K562 (cell line): ENCODE results near the gene MLX. TPM values are rescaled to one million over a fixed set of nuclear protein-coding genes. Genes with fewer than 3 reads are reported as not detected.

Source experiments
- ASH1L ChIP-seq: fragments of 450-650 bp; IDR thresholded peaks from 2 replicates; pipeline ENCODE4 v1.6.1; 2018; ENCODE audit warnings: borderline replicate concordance, mild to moderate bottlenecking, low read depth; ENCODE audit not compliant: partially characterized antibody
- BCOR ChIP-seq: fragments of 450-650 bp; IDR thresholded peaks from 2 replicates; pipeline ENCODE4 v1.6.1; 2016
- CHD4 ChIP-seq: fragments of 200-600 bp; sonication (generic); IDR thresholded peaks from 3 replicates; pipeline ENCODE4 v1.6.1; 2012; ENCODE audit warnings: low read depth, mild to moderate bottlenecking, mixed read lengths, low read length, inconsistent platforms; ENCODE audit not compliant: insufficient read depth, insufficient replicate concordance, poor library complexity, severe bottlenecking
- ELF4 ChIP-seq: fragments of 450-650 bp; formaldehyde crosslinking; IDR thresholded peaks from 2 replicates; pipeline ENCODE4 v1.4.0; 2022; ENCODE audit warnings: missing genetic modification characterization
- GTF2E2 ChIP-seq: fragments of 200-800 bp; sonication (Bioruptor generic); IDR thresholded peaks from 2 replicates; pipeline ENCODE4 v1.6.1; 2016; ENCODE audit warnings: missing genetic modification characterization, missing compliant biosample characterization
- KLF13 ChIP-seq: fragments of 450-650 bp; IDR thresholded peaks from 2 replicates; pipeline ENCODE4 v1.6.1; 2016; ENCODE audit warnings: missing genetic modification characterization, low read depth, mild to moderate bottlenecking, missing compliant biosample characterization, moderate library complexity, borderline replicate concordance
- NONO ChIP-seq, 2 experiments: fragments of 200-400 bp in 1 of 2; fragments of 450-650 bp in 1 of 2; formaldehyde crosslinking in 1 of 2; IDR thresholded peaks; 2 replicates each; pipeline ENCODE4 v1.6.1; 2017; ENCODE audit warnings: low read depth in 2 of 2, mild to moderate bottlenecking in 2 of 2, moderate library complexity in 2 of 2, low read length in 1 of 2
- NR2F6 ChIP-seq: fragments of 450-650 bp; formaldehyde crosslinking; IDR thresholded peaks from 2 replicates; pipeline ENCODE4 v1.4.0; 2020; ENCODE audit warnings: mild to moderate bottlenecking
- POLR2AphosphoS2 ChIP-seq: IDR thresholded peaks from 2 replicates; pipeline ENCODE4 v1.6.1; 2012; ENCODE audit warnings: low read length, improper control_type of control experiment
- POLR3G ChIP-seq: IDR thresholded peaks from 2 replicates; pipeline ENCODE4 v1.6.1; 2011; ENCODE audit not compliant: insufficient read length, insufficient replicate concordance; ENCODE audit errors: extremely low read depth
- SMARCB1 ChIP-seq: IDR thresholded peaks from 2 replicates; pipeline ENCODE4 v1.6.1; 2011; ENCODE audit warnings: improper control_type of control experiment, low read depth; ENCODE audit not compliant: insufficient read length
- SMC3 ChIP-seq: conservative IDR thresholded peaks from 2 replicates; pipeline ENCODE4 v1.6.1; 2011; ENCODE audit warnings: low read depth, low read length, improper control_type of control experiment; ENCODE audit not compliant: insufficient read depth
- SNRNP70 ChIP-seq: fragments of 200-400 bp; formaldehyde crosslinking; optimal IDR thresholded peaks from 2 replicates; pipeline ENCODE3; 2017; ENCODE audit warnings: low read depth, low read length
- TBL1XR1 ChIP-seq, 2 experiments: IDR thresholded peaks; 2 replicates each; pipeline ENCODE4 v1.6.1; 2012; ENCODE audit warnings: improper control_type of control experiment in 2 of 2, low read length in 2 of 2, mild to moderate bottlenecking in 1 of 2
- ZNF12 ChIP-seq: sonication (generic); formaldehyde crosslinking; IDR thresholded peaks from 2 replicates; pipeline ENCODE4 v1.4.0; 2020; ENCODE audit warnings: mild to moderate bottlenecking, missing genetic modification reagents
- ZNF133 ChIP-seq: fragments of 250-450 bp; sonication (Bioruptor Pico); IDR thresholded peaks from 2 replicates; pipeline ENCODE4 v1.4.0; 2020; ENCODE audit warnings: mild to moderate bottlenecking
- ZNF143 ChIP-seq: sonication (generic); formaldehyde crosslinking; IDR thresholded peaks from 2 replicates; pipeline ENCODE4 v1.9.0; 2022; ENCODE audit warnings: mild to moderate bottlenecking, missing genetic modification reagents
- ZNF764 ChIP-seq: fragments of 250-450 bp; sonication (Bioruptor Pico); IDR thresholded peaks from 2 replicates; pipeline ENCODE4 v1.4.0; 2020; ENCODE audit warnings: low read depth, mild to moderate bottlenecking, moderate library complexity
- ZNF780A ChIP-seq: fragments of 250-450 bp; sonication (Bioruptor Pico); IDR thresholded peaks from 2 replicates; pipeline ENCODE4 v1.5.0; 2021; ENCODE audit warnings: mild to moderate bottlenecking
- ZZZ3 ChIP-seq: fragments of 450-650 bp; IDR thresholded peaks from 2 replicates; pipeline ENCODE4 v1.6.1; 2016; ENCODE audit warnings: antibody characterized with exemption, mild to moderate bottlenecking, moderate library complexity
- polyA plus RNA-seq, 8 experiments: library from polyadenylated mRNA; depleted of rRNA in 4 of 8; stranded (reverse) in 5 of 8; unstranded in 3 of 8; fragments of >200 nt; fragmentation: Nextera tagmentation in 2 of 8; fragmentation: Illumina TruSeq in 1 of 8; extraction: Ambion mirVana in 2 of 8; extraction: Trizol in 1 of 8; gene quantifications; 2 replicates each; pipeline versions ENCODE4 v1.2.1 to v1.2.3, GENCODE V29; 2011 to 2014; ENCODE audit warnings: inconsistent platforms in 1 of 8, missing spikeins in 1 of 8
- total RNA-seq, 7 experiments: library from RNA; depleted of rRNA in 6 of 7; stranded (reverse); fragments of >200 nt in 6 of 7; fragmentation: Illumina TruSeq in 2 of 7; extraction: Trizol in 2 of 7; gene quantifications; 2 replicates each; pipeline versions ENCODE4 v1.2.1 to v1.2.3, GENCODE V29; 2011 to 2021; ENCODE audit warnings: low replicate concordance in 1 of 7
- TF ChIP-seq, protein P1 (sequence below): fragments of 250-450 bp; sonication (Bioruptor Pico); IDR thresholded peaks from 2 replicates; pipeline ENCODE4 v1.5.0; 2020; ENCODE audit warnings: mild to moderate bottlenecking, borderline replicate concordance
- TF ChIP-seq, protein P2 (sequence below): sonication (generic); formaldehyde crosslinking; IDR thresholded peaks from 2 replicates; pipeline ENCODE4 v1.8.0; 2022; ENCODE audit warnings: mild to moderate bottlenecking, missing genetic modification reagents
- TF ChIP-seq, protein P3 (sequence below): sonication (generic); formaldehyde crosslinking; IDR thresholded peaks from 2 replicates; pipeline ENCODE4 v1.8.0; 2022; ENCODE audit warnings: missing genetic modification reagents, mild to moderate bottlenecking, borderline replicate concordance
- TF ChIP-seq, protein P4 (sequence below): sonication (generic); formaldehyde crosslinking; IDR thresholded peaks from 2 replicates; pipeline ENCODE4 v1.8.1; 2022; ENCODE audit warnings: missing genetic modification reagents

MLX gene
- total and polyA plus RNA-seq, 9 of the 15 experiments (the other 6 are each of a cell fraction or from before 2014, with no cell fraction given): 42.9 to 100 (median 58.9) TPM

DNA sequence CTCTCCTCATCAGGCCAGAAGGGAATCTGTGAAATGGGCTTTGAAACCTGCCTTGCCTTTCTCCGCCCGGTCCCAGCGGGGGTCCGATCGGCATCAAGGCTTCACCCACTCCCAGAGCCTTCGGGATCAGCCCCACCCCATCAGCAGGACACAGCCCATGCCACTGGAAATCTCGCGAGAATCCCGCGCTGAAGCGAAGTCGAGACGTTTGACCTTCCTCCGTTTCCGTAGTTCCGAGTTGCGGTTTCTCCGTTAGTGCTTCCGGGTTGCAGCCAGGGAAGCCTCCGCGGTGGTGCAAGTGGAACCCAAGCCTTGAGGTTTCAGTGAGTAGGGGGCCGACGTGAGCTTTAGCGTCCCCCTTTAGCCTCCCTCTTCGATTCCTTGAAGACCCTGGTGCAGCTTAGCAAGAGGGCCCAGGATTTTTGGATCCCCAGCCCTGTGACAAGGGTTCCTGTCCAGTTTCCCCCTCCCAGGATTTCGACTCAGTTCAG lies 5.0 kb upstream of the MLX start, which contains the start of gene COASY (continued):
- TF ChIP-seq, protein P1, sequence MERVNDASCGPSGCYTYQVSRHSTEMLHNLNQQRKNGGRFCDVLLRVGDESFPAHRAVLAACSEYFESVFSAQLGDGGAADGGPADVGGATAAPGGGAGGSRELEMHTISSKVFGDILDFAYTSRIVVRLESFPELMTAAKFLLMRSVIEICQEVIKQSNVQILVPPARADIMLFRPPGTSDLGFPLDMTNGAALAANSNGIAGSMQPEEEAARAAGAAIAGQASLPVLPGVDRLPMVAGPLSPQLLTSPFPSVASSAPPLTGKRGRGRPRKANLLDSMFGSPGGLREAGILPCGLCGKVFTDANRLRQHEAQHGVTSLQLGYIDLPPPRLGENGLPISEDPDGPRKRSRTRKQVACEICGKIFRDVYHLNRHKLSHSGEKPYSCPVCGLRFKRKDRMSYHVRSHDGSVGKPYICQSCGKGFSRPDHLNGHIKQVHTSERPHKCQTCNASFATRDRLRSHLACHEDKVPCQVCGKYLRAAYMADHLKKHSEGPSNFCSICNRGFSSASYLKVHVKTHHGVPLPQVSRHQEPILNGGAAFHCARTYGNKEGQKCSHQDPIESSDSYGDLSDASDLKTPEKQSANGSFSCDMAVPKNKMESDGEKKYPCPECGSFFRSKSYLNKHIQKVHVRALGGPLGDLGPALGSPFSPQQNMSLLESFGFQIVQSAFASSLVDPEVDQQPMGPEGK (CRISPR knock-in tag): no peak
- TF ChIP-seq NONO (IDR thresholded peaks at IDR 0.05; ENCODE audit: low read depth in 2 of 2, low read length in 1 of 2) (no peak), KLF13 (tag) (no peak), POLR2AphosphoS2 (no peak), SMARCB1 (no peak), CHD4 (peak; percentile 76), ZZZ3 (0 out of 2 replicates have a peak, but pooled peaks have one; percentile 33), ZNF12 (no peak), ELF4 (CRISPR knock-in tag) (no peak), ZNF143 (no peak), ZNF764 (CRISPR knock-in tag) (no peak), ZNF133 (CRISPR knock-in tag) (no peak), TBL1XR1 (IDR thresholded peaks at IDR 0.05; ENCODE audit: low read length in 2 of 2) (peak in 1 of 2 experiments; percentile 51; a peak in 2 of 4 replicates), ASH1L (peak; percentile 65), ZNF780A (CRISPR knock-in tag) (no peak), SNRNP70 (no peak), GTF2E2 (tag) (no peak), BCOR (peak; percentile 76), NR2F6 (CRISPR knock-in tag) (no peak), POLR3G (no peak), SMC3 (no peak)
- TF ChIP-seq, protein P2, sequence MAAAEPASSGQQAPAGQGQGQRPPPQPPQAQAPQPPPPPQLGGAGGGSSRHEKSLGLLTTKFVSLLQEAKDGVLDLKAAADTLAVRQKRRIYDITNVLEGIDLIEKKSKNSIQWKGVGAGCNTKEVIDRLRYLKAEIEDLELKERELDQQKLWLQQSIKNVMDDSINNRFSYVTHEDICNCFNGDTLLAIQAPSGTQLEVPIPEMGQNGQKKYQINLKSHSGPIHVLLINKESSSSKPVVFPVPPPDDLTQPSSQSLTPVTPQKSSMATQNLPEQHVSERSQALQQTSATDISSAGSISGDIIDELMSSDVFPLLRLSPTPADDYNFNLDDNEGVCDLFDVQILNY (CRISPR knock-in tag): no peak
- TF ChIP-seq, protein P3, sequence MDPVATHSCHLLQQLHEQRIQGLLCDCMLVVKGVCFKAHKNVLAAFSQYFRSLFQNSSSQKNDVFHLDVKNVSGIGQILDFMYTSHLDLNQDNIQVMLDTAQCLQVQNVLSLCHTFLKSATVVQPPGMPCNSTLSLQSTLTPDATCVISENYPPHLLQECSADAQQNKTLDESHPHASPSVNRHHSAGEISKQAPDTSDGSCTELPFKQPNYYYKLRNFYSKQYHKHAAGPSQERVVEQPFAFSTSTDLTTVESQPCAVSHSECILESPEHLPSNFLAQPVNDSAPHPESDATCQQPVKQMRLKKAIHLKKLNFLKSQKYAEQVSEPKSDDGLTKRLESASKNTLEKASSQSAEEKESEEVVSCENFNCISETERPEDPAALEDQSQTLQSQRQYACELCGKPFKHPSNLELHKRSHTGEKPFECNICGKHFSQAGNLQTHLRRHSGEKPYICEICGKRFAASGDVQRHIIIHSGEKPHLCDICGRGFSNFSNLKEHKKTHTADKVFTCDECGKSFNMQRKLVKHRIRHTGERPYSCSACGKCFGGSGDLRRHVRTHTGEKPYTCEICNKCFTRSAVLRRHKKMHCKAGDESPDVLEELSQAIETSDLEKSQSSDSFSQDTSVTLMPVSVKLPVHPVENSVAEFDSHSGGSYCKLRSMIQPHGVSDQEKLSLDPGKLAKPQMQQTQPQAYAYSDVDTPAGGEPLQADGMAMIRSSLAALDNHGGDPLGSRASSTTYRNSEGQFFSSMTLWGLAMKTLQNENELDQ (CRISPR knock-in tag): no peak
- TF ChIP-seq, protein P4, sequence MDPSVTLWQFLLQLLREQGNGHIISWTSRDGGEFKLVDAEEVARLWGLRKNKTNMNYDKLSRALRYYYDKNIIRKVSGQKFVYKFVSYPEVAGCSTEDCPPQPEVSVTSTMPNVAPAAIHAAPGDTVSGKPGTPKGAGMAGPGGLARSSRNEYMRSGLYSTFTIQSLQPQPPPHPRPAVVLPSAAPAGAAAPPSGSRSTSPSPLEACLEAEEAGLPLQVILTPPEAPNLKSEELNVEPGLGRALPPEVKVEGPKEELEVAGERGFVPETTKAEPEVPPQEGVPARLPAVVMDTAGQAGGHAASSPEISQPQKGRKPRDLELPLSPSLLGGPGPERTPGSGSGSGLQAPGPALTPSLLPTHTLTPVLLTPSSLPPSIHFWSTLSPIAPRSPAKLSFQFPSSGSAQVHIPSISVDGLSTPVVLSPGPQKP (CRISPR knock-in tag): no peak
